Stimulated activated CD8-positive, alpha-beta memory T cell treated with anti-CD3 and anti-CD28 coated beads, Interleukin-15, amount 100 ng/mL, for 1 hour (primary cell): ENCODE data around the gene ARHGAP27.

Source experiments
- DNase-seq: peaks from one replicate; pipeline ENCODE4 v3.0.0-alpha.2; 2020; ENCODE audit warnings: low read depth

Gene ARHGAP27

GRCh38 chr17:45408611-45409421, 23.9 kb downstream of the ARHGAP27 start:
- no peak for DNase-seq

GRCh38 chr17:45406107-45406506, 26.6 kb downstream of the ARHGAP27 start:
- no peak for DNase-seq

- DNase-seq: no peak
Measured at GRCh38 chr17:45405250-45406086, 27.2 kb downstream of the ARHGAP27 start.

- DNase-seq: no peak
Measured at GRCh38 chr17:45404870-45405249, 27.8 kb downstream of the ARHGAP27 start.

GRCh38 chr17:45403906-45404490, 28.7 kb downstream of the ARHGAP27 start:
- DNase-seq: no peak

DNA sequence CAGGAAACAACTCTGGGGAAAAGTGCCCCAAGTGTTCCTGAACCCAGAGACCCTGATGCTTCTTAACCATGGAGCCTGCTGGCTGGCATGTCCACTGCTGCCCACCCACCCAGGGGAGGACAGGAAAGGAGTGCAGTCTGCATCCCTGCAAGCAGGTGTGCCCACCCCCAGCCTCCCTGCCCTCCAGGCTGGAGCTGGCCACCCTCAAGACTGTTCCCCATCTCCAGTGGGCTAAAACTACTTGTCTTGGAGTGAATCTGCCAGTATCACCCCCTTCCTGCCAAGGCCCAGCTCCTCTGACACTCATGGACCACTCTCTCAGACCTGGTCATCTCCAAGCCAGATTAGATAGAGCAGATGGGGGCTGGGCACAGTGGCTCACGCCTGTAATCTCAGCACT, 29.8 kb downstream of the ARHGAP27 start:
- no peak for DNase-seq

DNA sequence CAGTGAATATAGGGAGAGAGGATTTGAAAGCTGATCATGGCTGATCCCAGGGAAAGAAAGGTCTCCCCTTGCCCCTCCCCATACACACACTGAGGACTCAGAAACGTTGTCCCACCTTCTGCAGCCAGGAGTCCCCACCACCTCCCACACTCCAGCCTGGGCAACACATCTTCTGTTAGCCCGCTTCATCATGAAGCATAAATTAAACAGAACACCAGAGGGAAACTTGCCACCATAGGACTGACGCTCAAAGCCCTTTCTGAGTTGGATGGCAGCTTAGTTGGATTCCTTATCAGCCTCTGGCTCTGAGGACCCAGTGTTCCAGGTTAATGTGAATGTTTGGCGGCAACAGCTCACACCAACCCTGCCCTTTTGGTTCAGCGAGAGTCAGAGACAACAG, 33.9 kb downstream of the ARHGAP27 start:
- DNase-seq: no peak

DNA sequence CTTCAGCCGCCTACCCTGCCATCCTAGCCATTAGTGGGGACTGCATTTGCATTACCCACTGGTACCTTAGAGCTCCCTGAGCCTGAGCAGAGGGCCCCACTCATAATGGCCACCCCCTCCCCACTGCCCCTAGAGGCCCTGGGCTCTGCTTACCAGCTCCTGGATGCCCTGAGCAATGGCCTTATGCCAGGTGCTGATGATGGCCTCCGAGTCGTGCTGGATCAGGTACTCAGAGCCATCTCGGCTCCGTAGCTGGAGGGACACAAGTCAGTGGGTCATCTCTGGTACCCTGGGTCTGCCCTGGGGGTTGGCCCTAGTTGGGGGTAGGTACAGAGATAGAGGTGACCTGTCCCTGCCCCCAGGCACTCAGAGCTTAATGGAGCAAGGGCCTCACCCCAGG, 34.9 kb downstream of the ARHGAP27 start:
- no peak for DNase-seq

DNA sequence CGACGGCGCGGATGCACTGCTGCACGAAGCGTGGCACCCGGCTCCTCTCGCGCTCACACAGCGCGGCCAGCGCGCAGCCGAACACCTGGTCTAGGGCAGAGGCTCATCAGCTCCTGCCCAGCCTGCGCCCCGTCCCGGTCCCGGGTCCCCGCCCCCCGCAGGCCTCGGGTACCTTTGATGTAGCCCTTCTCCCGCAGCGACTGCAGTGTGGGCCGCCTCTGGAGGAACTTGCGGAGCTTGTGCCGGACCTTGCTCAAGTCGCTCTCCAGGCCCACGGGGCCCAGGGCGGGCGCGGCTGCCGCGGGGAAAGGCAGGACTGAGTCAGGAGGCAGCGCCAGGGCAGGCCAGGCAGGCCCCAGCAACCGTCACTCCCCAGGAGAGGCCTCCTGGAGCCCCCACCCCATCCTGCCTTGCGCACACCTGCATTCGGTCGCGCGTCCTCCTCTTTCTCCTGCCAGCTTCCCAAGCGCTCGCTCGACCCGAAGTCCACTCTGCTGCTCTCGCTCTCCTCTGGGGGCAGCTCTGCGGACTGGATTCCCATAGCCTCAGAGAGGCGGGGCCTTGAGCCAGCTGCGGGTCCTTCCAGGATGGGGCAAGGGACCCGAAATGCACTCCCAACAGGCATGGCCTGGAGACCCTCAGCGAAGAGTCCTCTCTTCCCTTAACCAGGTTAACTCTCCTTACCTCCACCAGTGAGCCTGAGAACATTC, 36.0 kb downstream of the ARHGAP27 start:
- DNase-seq: no peak

GRCh38 chr17:45395569-45396415, 36.9 kb downstream of the ARHGAP27 start:
- DNase-seq: no peak

GRCh38 chr17:45394913-45395568, 37.6 kb downstream of the ARHGAP27 start:
- no peak for DNase-seq

- no peak for DNase-seq
Measured at GRCh38 chr17:45394564-45394912, 38.1 kb downstream of the ARHGAP27 start.

- DNase-seq: no peak
Measured at GRCh38 chr17:45394091-45394490, 38.6 kb downstream of the ARHGAP27 start.

DNA sequence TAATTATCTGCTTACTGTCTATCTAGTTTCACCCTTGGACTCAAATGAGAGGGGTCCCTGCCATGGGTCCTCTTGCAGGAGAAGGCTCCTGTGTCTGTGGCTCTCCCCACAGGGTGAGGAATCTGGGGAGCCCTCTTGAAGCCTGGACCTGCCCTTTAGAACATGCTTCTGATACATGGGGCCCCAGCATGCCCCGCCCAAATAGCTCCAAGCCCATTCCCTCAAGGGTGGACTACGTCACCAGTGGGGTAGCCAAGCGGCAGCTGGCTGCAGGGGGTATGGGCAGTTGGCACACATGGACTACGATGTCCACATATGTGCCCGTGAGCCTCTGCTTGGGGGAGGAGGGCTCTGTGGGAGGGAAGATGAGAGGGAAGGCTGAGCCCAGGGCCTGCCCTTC, 39.3 kb downstream of the ARHGAP27 start:
- DNase-seq: no peak

GRCh38 chr17:45391918-45392317, 40.8 kb downstream of the ARHGAP27 start:
- DNase-seq: no peak

- DNase-seq: no peak
Measured at GRCh38 chr17:45391291-45391690, 41.4 kb downstream of the ARHGAP27 start.

GRCh38 chr17:45389354-45389753, 43.3 kb downstream of the ARHGAP27 start:
- DNase-seq: no peak

GRCh38 chr17:45388604-45389325, 43.9 kb downstream of the ARHGAP27 start:
- DNase-seq: no peak

GRCh38 chr17:45387739-45388138, 44.9 kb downstream of the ARHGAP27 start:
- DNase-seq: no peak

- no peak for DNase-seq
Measured at GRCh38 chr17:45386178-45386577, 46.5 kb downstream of the ARHGAP27 start.
